Middle frontal gyrus (tissue), 1 donor: Measurements from ENCODE around the gene WDFY4.

Experiments
- DNase-seq: peaks from one replicate; pipeline ENCODE4 v3.0.0-alpha.2; 2015; ENCODE audit warnings: low spot score; ENCODE audit errors: extremely low spot score

Gene WDFY4

GRCh38 chr10:48978318-48978717 is 293.6 kb downstream of the WDFY4 start:
- no peak for DNase-seq

GRCh38 chr10:48981310-48981907 is 296.7 kb downstream of the WDFY4 start:
- no peak for DNase-seq

GRCh38 chr10:48982584-48982983 is 297.9 kb downstream of the WDFY4 start:
- DNase-seq: no peak

GRCh38 chr10:48983648-48984351 is 299.1 kb downstream of the WDFY4 start:
- DNase-seq: no peak

GRCh38 chr10:48985621-48986158 is 301.0 kb downstream of the WDFY4 start:
- no peak for DNase-seq

- no peak for DNase-seq
These were observed 305.6 kb downstream of the WDFY4 start for GRCh38 chr10:48990226-48990625.

GRCh38 chr10:48993627-48994026 is 309.0 kb downstream of the WDFY4 start:
- DNase-seq: no peak

- no peak for DNase-seq
These were observed 311.7 kb downstream of the WDFY4 start for GRCh38 chr10:48996329-48996728.

GRCh38 chr10:48999346-48999745 is 314.7 kb downstream of the WDFY4 start:
- DNase-seq: no peak

- DNase-seq: no peak
These were observed 316.0 kb downstream of the WDFY4 start for GRCh38 chr10:49000437-49001398.

GRCh38 chr10:49001402-49001801 is 316.7 kb downstream of the WDFY4 start:
- no peak for DNase-seq

- DNase-seq: no peak
These were observed 317.4 kb downstream of the WDFY4 start for GRCh38 chr10:49001870-49002672.

GRCh38 chr10:49005270-49005669 is 320.6 kb downstream of the WDFY4 start:
- no peak for DNase-seq

GRCh38 chr10:49007129-49007528 is 322.5 kb downstream of the WDFY4 start:
- no peak for DNase-seq

GRCh38 chr10:49008091-49008490 is 323.4 kb downstream of the WDFY4 start:
- DNase-seq: no peak

- no peak for DNase-seq
These were observed 324.0 kb downstream of the WDFY4 start for GRCh38 chr10:49008505-49009198.

- no peak for DNase-seq
These were observed 324.7 kb downstream of the WDFY4 start for GRCh38 chr10:49009199-49009979.

GRCh38 chr10:49010295-49010694 is 325.6 kb downstream of the WDFY4 start:
- no peak for DNase-seq

GRCh38 chr10:49010865-49011264 is 326.2 kb downstream of the WDFY4 start:
- no peak for DNase-seq

GRCh38 chr10:49011756-49012155 is 327.1 kb downstream of the WDFY4 start:
- DNase-seq: no peak
